Pancreas (tissue), 10 donors: ENCODE measurements around the gene APBA2. TPM values are rescaled to one million over a fixed set of nuclear protein-coding genes. Genes with fewer than 3 reads are reported as not detected.

Experiments used
- ATAC-seq, 4 donors: fragments of 200-7000 bp; cut with Tn5 transposase; one replicate each; pipeline versions ENCODE4 v1.8.0 to v1.9.1; 2020; ENCODE audit warnings: mild to moderate bottlenecking in 4 of 4, moderate library complexity in 4 of 4
- DNase-seq, 6 donors: peaks; one replicate each; pipeline ENCODE4 v3.0.0-alpha.2; 2020
- FAIRE-seq: peaks from 2 replicates; lab custom pipeline; 2012; peaks lifted over from hg19 to GRCh38; lab: Jason Lieb, UNC
- H3K27ac ChIP-seq, 4 donors: fragments of 200-600 bp; sonication (generic); 1 replicate in 3 of 4; 2 replicates in 1 of 4; pipeline versions ENCODE4 v1.5.0 to v1.8.0; 2020
- H3K27me3 ChIP-seq, 4 donors: fragments of 200-600 bp; one replicate each; pipeline ENCODE4 v1.8.0; 2021
- H3K36me3 ChIP-seq, 3 donors: fragments of 200-600 bp; sonication (generic) in 1 of 3; one replicate each; pipeline versions ENCODE4 v1.5.0 to v1.8.0; 2020 to 2021
- H3K4me1 ChIP-seq, 3 donors: fragments of 200-600 bp; one replicate each; pipeline ENCODE4 v1.8.0; 2021
- H3K4me3 ChIP-seq, 4 donors: fragments of 200-600 bp; sonication (generic) in 2 of 4; one replicate each; pipeline versions ENCODE4 v1.5.0 to v1.8.0; 2020 to 2021
- H3K9me3 ChIP-seq, 4 donors: fragments of 200-600 bp; one replicate each; pipeline ENCODE4 v1.8.0; 2021
- WGBS, 2 donors: extraction: QIAGEN DNeasy Blood & Tissue Kit; methylation state at CpG; one replicate each; pipeline ENCODE4 v1.1.7; 2013; 5-methylcytosine and 5-hydroxymethylcytosine counted together
- intact Hi-C, 3 donors: fragments of 100-400 bp; cut with DNase I; formaldehyde crosslinking; loops; one replicate each; pipeline versions ENCODE4 v1.11.1 to v1.14.2; 2022
- polyA plus RNA-seq, 2 donors: library from polyadenylated mRNA; stranded (reverse); fragments of 200-250 nt; gene quantifications; one replicate each; pipeline ENCODE4 v1.2.3, GENCODE V29; 2013
- total RNA-seq, 6 donors: library from RNA; stranded (reverse); fragmentation: NEBNext Ultra II Directional in 4 of 6; extraction: Animal tissue kit (Norgen Biotek cat#: 25700) in 4 of 6; gene quantifications; one replicate each; pipeline versions ENCODE4 v1.2.1 to v1.2.4, GENCODE V29; 2021 to 2023
- TF ChIP-seq, protein P1 (sequence below), 4 donors: fragments of 200-600 bp; sonication (generic) in 3 of 4; IDR thresholded peaks; one replicate each; pipeline versions ENCODE4 v1.5.0 to v1.8.0; 2021; ENCODE audit warnings: antibody characterized with exemption in 4 of 4
- donor health status: healthy with polysubstance abuse.
- donor health status: DM: no; HTN: no; CAD: no; lungs with moderate emphysema.
- donor health status: DM: no; HTN: no; CAD: no.
- donor health status: control.
- donor health status: control.
- donor health status: Bipolar disorder and iron deficiency.
- donor health status: DM: yes; HTN: yes; CAD: no.
- donor health status: DM: no; HTN: no; CAD: no.
- donor health status: DM: no; HTN: no; CAD: no.
- donor health status: DM: yes; HTN: yes; CAD: no.

The APBA2 gene
- total and polyA plus RNA-seq, 8 donors, result 3.9 to 10.3 (median 6.7) TPM

DNA sequence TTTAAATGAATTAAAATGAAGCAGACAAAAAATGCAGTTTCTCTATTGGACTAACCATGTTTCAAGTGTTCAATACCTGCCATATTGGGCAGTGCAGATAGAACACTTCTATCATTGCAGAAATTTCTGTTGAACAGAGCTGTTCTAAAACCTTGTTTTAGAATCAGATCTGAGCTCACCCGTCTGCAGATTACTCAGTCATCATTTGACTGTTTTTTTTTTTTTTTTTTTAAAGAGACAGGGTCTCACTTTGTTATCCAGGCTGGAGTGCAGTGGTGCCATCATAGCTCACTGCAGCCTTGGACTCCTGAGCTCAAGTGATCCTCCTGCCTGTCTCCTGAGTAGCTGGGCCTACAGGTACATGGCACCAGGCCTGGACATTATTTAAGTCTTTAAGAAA is 128.7 kb downstream of the APBA2 start:
- Histone ChIP-seq H3K4me3 (no peak overlapping the region), H3K36me3 (no peaks in the 10 kb centered on the region), H3K27ac (no peak overlapping the region), H3K4me1 (peaks cover 0 to 4% (median 0%) of the 10 kb centered on the region in 3 donors), H3K9me3 (no peaks in the 10 kb centered on the region), H3K27me3 (no peaks in the 10 kb centered on the region)
- ATAC-seq (no peak), FAIRE-seq (no peak), DNase-seq (no peak)
- TF ChIP-seq, protein P1, sequence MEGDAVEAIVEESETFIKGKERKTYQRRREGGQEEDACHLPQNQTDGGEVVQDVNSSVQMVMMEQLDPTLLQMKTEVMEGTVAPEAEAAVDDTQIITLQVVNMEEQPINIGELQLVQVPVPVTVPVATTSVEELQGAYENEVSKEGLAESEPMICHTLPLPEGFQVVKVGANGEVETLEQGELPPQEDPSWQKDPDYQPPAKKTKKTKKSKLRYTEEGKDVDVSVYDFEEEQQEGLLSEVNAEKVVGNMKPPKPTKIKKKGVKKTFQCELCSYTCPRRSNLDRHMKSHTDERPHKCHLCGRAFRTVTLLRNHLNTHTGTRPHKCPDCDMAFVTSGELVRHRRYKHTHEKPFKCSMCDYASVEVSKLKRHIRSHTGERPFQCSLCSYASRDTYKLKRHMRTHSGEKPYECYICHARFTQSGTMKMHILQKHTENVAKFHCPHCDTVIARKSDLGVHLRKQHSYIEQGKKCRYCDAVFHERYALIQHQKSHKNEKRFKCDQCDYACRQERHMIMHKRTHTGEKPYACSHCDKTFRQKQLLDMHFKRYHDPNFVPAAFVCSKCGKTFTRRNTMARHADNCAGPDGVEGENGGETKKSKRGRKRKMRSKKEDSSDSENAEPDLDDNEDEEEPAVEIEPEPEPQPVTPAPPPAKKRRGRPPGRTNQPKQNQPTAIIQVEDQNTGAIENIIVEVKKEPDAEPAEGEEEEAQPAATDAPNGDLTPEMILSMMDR (IDR thresholded peaks at IDR 0.05), result no peak
- intact Hi-C loops, result no loop called here
- 30 to 35% methylated on average over 1 of the region's 1 CpG for WGBS, 2 donors

DNA sequence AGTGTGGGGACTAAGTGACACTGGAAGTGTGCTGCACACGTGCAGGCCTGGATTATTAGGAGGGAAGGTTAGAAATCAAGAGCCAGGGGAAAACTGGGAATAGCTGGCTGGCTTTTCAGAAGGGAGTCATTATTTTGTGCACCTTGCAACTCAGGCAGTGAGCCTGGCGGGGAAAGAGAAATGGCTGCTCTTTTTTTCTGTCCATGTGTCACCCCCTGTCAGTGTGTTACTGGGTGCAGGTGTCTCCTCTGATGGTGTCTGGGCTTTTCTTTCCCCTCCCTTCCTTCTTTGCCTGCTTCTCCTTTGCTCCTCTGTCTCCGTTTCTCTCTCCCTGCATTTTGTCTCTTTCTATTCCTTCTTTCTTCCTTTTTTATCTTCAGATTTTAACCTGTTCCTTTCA is 130.7 kb downstream of the APBA2 start:
- H3K27me3 ChIP-seq, result no peaks in the 10 kb centered on the region
- intact Hi-C loops, result no loop called here
- H3K27ac ChIP-seq, result no peak overlapping the region
- no peaks in the 10 kb centered on the region for H3K4me1 ChIP-seq
- 87 to 91% methylated on average over 3 of the region's 3 CpGs for WGBS, 2 donors
- TF ChIP-seq, protein P1 (IDR thresholded peaks at IDR 0.05), result no peak
- no peak overlapping the region for H3K4me3 ChIP-seq
- no peak for FAIRE-seq
- no peaks in the 10 kb centered on the region for H3K36me3 ChIP-seq
- no peaks in the 10 kb centered on the region for H3K9me3 ChIP-seq
- no peak for DNase-seq
- no peak for ATAC-seq

DNA sequence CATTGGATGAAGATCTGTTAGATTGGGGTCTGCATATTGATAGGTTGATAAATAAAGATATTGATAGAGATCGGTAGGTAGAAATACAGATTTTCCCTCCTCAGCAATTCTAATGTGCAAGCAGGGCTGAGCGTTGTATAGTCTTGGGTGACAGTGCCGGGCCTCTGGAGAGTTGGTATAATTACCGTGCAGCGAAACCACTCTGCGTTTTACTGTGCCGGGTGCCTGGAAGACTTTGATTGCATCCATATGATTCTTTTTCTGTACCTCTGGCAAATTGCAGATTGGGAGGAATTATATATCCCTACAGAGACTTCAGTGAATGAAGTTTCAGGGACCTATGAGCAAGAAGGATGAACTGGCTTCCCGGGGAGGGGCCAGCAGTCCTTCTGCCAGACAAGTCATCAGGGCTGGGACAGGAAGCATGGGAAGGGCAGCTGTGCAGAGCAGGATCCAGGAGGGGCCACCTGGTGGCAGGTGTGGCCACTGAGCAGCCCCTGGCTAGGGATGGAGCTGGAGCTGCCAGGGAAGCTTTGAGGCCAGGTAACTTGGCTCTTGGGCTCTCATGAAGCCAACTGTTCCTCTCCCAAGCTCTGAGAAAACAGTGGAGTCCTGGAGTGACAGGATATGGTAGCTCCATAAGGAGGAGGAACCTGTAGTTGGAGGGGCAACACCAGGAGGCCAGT is 132.5 kb downstream of the APBA2 start:
- DNase-seq (no peak), FAIRE-seq (no peak), ATAC-seq (peak in 1 of 4 donors; percentile 29)
- Histone ChIP-seq H3K27me3 (no peaks in the 10 kb centered on the region), H3K4me3 (no peak overlapping the region), H3K36me3 (no peaks in the 10 kb centered on the region), H3K9me3 (no peaks in the 10 kb centered on the region), H3K27ac (no peak overlapping the region), H3K4me1 (no peaks in the 10 kb centered on the region)
- WGBS, 2 donors, result 87 to 91% methylated on average over 8 of the region's 8 CpGs
- TF ChIP-seq, protein P1 (IDR thresholded peaks at IDR 0.05), result no peak
- intact Hi-C loops, result no loop called here

DNA sequence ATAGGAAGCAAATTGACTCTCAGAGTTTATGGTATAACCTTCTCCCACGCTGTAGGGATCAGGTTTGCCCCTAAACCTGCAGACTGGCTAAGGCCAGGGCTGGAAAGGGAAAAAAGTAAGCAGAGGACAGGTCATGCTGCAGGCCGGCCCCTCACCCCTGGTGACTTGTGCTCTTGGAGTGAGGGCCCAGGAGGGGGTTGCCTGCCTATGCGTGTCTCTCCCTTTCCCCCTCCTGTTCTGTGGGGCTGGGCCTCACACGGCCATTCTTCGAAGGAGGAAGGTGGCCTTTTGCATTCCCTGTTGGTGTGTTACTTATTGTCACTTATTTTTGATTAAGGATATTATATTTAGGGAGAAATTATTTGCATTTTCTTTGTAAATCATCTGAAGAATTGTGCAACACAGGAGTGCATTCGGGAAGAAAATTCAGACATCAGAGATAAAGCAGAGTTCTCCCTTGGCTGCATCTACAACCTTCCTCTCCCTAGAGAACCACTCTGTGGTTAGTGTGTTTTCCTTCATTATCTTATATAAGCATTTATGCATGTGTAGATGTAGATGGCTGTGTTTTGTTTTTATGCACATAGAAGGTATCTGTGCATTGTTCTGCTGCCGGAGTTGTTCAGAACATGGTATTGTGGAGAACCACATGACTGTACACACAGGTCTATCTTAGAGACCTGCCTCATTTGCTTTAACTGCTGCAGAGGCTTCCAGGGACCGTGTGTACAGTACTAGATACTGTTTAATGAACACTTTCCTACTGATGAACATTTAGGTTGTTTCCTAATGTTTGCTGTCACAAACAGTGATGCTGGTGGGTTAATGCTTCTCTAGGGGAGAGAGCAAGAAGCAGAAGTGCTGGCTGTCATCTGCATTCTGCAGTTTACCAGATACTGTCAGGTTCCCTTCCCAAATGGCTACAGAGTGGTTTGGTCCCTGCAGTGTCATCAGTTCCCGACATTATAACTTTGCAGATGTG is 133.5 kb downstream of the APBA2 start:
- intact Hi-C loops, result no loop called here
- ATAC-seq (no peak), DNase-seq (no peak), FAIRE-seq (no peak)
- H3K36me3 ChIP-seq, result no peaks in the 10 kb centered on the region
- TF ChIP-seq, protein P1 (IDR thresholded peaks at IDR 0.05), result no peak
- no peak overlapping the region for H3K27ac ChIP-seq
- no peaks in the 10 kb centered on the region for H3K4me1 ChIP-seq
- H3K4me3 ChIP-seq, result no peak overlapping the region
- H3K9me3 ChIP-seq, result no peaks in the 10 kb centered on the region
- 80 to 81% methylated on average over 9 of the region's 9 CpGs for WGBS, 2 donors
- H3K27me3 ChIP-seq, result no peaks in the 10 kb centered on the region
